Brain pericyte (primary cell): ENCODE measurements around the gene GOLIM4.
"Not testable (repeated sequence)": the region's sequence is repeated elsewhere in the genome, so short reads cannot be mapped to it uniquely, and the experiment has no call there.

Experiments
- DNase-seq: peaks from one replicate; pipeline ENCODE4 v3.0.0-alpha.2; 2012; ENCODE audit warnings: low read depth, low spot score

Gene GOLIM4

GRCh38 chr3:168048414-168049330, 47.1 kb downstream of the GOLIM4 start:
- no peak for DNase-seq

- no peak for DNase-seq
Measured at GRCh38 chr3:168047936-168048335, 47.8 kb downstream of the GOLIM4 start.

GRCh38 chr3:168047190-168047795, 48.4 kb downstream of the GOLIM4 start:
- DNase-seq: peak; percentile 58

GRCh38 chr3:168044049-168044448, 51.7 kb downstream of the GOLIM4 start:
- no peak for DNase-seq

- DNase-seq: no peak
Measured at GRCh38 chr3:168040607-168041208, 55.0 kb downstream of the GOLIM4 start.

- DNase-seq: no peak
Measured at GRCh38 chr3:168037020-168037419, 58.7 kb downstream of the GOLIM4 start.

GRCh38 chr3:168036619-168037018, 59.1 kb downstream of the GOLIM4 start:
- DNase-seq: no peak

- no peak for DNase-seq
Measured at GRCh38 chr3:168034152-168034928, 61.4 kb downstream of the GOLIM4 start.

- no peak for DNase-seq
Measured at GRCh38 chr3:168030577-168030976, 65.1 kb downstream of the GOLIM4 start.

- no peak for DNase-seq
Measured at GRCh38 chr3:168029705-168030104, 66.0 kb downstream of the GOLIM4 start.

GRCh38 chr3:168028086-168028485, 67.6 kb downstream of the GOLIM4 start:
- no peak for DNase-seq

GRCh38 chr3:168026764-168027163, 69.0 kb downstream of the GOLIM4 start:
- DNase-seq: no peak

GRCh38 chr3:168025076-168025475, 70.6 kb downstream of the GOLIM4 start:
- DNase-seq: no peak

GRCh38 chr3:168024537-168024941, 71.2 kb downstream of the GOLIM4 start:
- DNase-seq: peak; percentile 59

GRCh38 chr3:168021737-168022450, 73.8 kb downstream of the GOLIM4 start:
- DNase-seq: no peak

- DNase-seq: not testable (repeated sequence)
Measured at GRCh38 chr3:168011280-168011679, 84.4 kb downstream of the GOLIM4 start.

GRCh38 chr3:168006584-168006983, 89.1 kb downstream of the GOLIM4 start:
- no peak for DNase-seq

- no peak for DNase-seq
Measured at GRCh38 chr3:168003911-168004310, 91.8 kb downstream of the GOLIM4 start.

GRCh38 chr3:168002786-168003368, 92.8 kb downstream of the GOLIM4 start:
- no peak for DNase-seq

- DNase-seq: no peak
Measured at GRCh38 chr3:168001244-168001643, 94.5 kb downstream of the GOLIM4 start.

- DNase-seq: no peak
Measured at GRCh38 chr3:167998253-167998652, 97.5 kb downstream of the GOLIM4 start.
